GM12801 (cell line): ENCODE results near the gene SETX.

ENCODE experiments used
- CTCF ChIP-seq: IDR thresholded peaks from one replicate; pipeline ENCODE4 v1.5.1; 2011; ENCODE audit warnings: control low read depth; ENCODE audit not compliant: insufficient read length; ENCODE audit errors: extremely low read depth

SETX gene

GRCh38 chr9:132354637-132355355 is at the start of gene SETX:
SETX (minus strand) TSS chr9:132354986; CDS start chr9:132349428, 5,558 bp downstream.
- no peak for TF ChIP-seq CTCF

GRCh38 chr9:132404228-132404881 is 49.6 kb upstream of the SETX start:
- TF ChIP-seq CTCF = no peak

GRCh38 chr9:132401824-132402223 is 47.0 kb upstream of the SETX start:
- TF ChIP-seq CTCF = no peak

- no peak for TF ChIP-seq CTCF
These were observed 40.8 kb upstream of the SETX start for GRCh38 chr9:132395560-132395959.

GRCh38 chr9:132391449-132391848 is 36.7 kb upstream of the SETX start:
- no peak for TF ChIP-seq CTCF

GRCh38 chr9:132390966-132391365 is 36.2 kb upstream of the SETX start:
- TF ChIP-seq CTCF = no peak

GRCh38 chr9:132387133-132387532 is 32.3 kb upstream of the SETX start:
- no peak for TF ChIP-seq CTCF
